Chondrocyte (in vitro differentiated cells): ENCODE results near the gene CCR5AS.
"Not testable (repeated sequence)": the region's sequence is repeated elsewhere in the genome, so short reads cannot be mapped to it uniquely, and the experiment has no call there.

Experiments
- DNase-seq: peaks from one replicate; pipeline ENCODE4 v3.0.0; 2021; ENCODE audit warnings: mixed read lengths, low spot score
- H3K27ac Mint-ChIP-seq: one replicate; pipeline ENCODE4 v1.8.0; 2021; ENCODE audit warnings: mild to moderate bottlenecking, moderate library complexity, mixed read lengths; ENCODE audit not compliant: unreplicated experiment
- H3K27me3 Mint-ChIP-seq: 2 replicates; pipeline ENCODE4 v1.8.0; 2021; ENCODE audit warnings: low read depth, mixed read lengths
- H3K36me3 Mint-ChIP-seq: 2 replicates; pipeline ENCODE4 v1.8.0; 2021; ENCODE audit warnings: low read depth, mixed read lengths
- H3K4me1 Mint-ChIP-seq: 2 replicates; pipeline ENCODE4 v1.8.0; 2021; ENCODE audit warnings: low read depth, mild to moderate bottlenecking, mixed read lengths
- H3K4me3 Mint-ChIP-seq: one replicate; pipeline ENCODE4 v1.8.0; 2021; ENCODE audit warnings: mild to moderate bottlenecking, moderate library complexity, mixed read lengths; ENCODE audit not compliant: unreplicated experiment
- H3K9me3 Mint-ChIP-seq: 2 replicates; pipeline ENCODE4 v1.8.0; 2021; ENCODE audit warnings: low read depth, mixed read lengths
- CTCF ChIP-seq: fragments of 200-600 bp; sonication (generic); IDR thresholded peaks from 2 replicates; pipeline ENCODE4 v1.5.0; 2021; ENCODE audit warnings: antibody characterized with exemption, mild to moderate bottlenecking, moderate library complexity

CCR5AS gene

GRCh38 chr3:46430879-46431278 is 24.0 kb upstream of the CCR5AS start:
- not testable (repeated sequence) for H3K27ac Mint-ChIP-seq, DNase-seq, H3K4me3 Mint-ChIP-seq, H3K4me1 Mint-ChIP-seq, H3K36me3 Mint-ChIP-seq, H3K27me3 Mint-ChIP-seq
- H3K9me3 Mint-ChIP-seq: peaks cover 14% of the 10 kb centered on the region

GRCh38 chr3:46429671-46430070 is 22.8 kb upstream of the CCR5AS start:
- H3K27ac Mint-ChIP-seq: no peak overlapping the region
- no peak for TF ChIP-seq CTCF
- no peaks in the 10 kb centered on the region for H3K4me1 Mint-ChIP-seq
- H3K4me3 Mint-ChIP-seq: no peak overlapping the region
- peaks cover 4% of the 10 kb centered on the region for H3K36me3 Mint-ChIP-seq
- H3K9me3 Mint-ChIP-seq: peaks cover 14% of the 10 kb centered on the region
- peaks cover 5% of the 10 kb centered on the region for H3K27me3 Mint-ChIP-seq
- DNase-seq: no peak

- peaks cover 14% of the 10 kb centered on the region for H3K9me3 Mint-ChIP-seq
- TF ChIP-seq CTCF: no peak
- H3K4me3 Mint-ChIP-seq: no peak overlapping the region
- H3K36me3 Mint-ChIP-seq: peaks cover 4% of the 10 kb centered on the region
- peaks cover 5% of the 10 kb centered on the region for H3K27me3 Mint-ChIP-seq
- no peak for DNase-seq
- H3K4me1 Mint-ChIP-seq: no peaks in the 10 kb centered on the region
- H3K27ac Mint-ChIP-seq: no peak overlapping the region
Measured at GRCh38 chr3:46429250-46429649, 22.4 kb upstream of the CCR5AS start.

- Mint-ChIP-seq H3K27me3 (peaks cover 5% of the 10 kb centered on the region), H3K27ac (no peak overlapping the region), H3K36me3 (peaks cover 4% of the 10 kb centered on the region), H3K4me1 (no peaks in the 10 kb centered on the region), H3K9me3 (peaks cover 14% of the 10 kb centered on the region), H3K4me3 (no peak overlapping the region)
- no peak for DNase-seq
- TF ChIP-seq CTCF: no peak
Measured at GRCh38 chr3:46427916-46428833, 21.3 kb upstream of the CCR5AS start.

- not testable (repeated sequence) for H3K4me1 Mint-ChIP-seq, DNase-seq, H3K36me3 Mint-ChIP-seq, H3K27me3 Mint-ChIP-seq, H3K4me3 Mint-ChIP-seq, H3K27ac Mint-ChIP-seq
- TF ChIP-seq CTCF: peak; percentile 18
- peaks cover 12% of the 10 kb centered on the region for H3K9me3 Mint-ChIP-seq
Measured at GRCh38 chr3:46427404-46427803, 20.5 kb upstream of the CCR5AS start.

GRCh38 chr3:46426476-46426875 is 19.6 kb upstream of the CCR5AS start:
- H3K9me3 Mint-ChIP-seq, H3K27me3 Mint-ChIP-seq, DNase-seq, H3K4me3 Mint-ChIP-seq, H3K4me1 Mint-ChIP-seq, H3K36me3 Mint-ChIP-seq, H3K27ac Mint-ChIP-seq: not testable (repeated sequence)
